Calu3 (cell line): Measurements from ENCODE around the gene TEKT5. TPM values are rescaled to one million over a fixed set of nuclear protein-coding genes. Genes with fewer than 3 reads are reported as not detected.
"Not testable (repeated sequence)": the region's sequence is repeated elsewhere in the genome, so short reads cannot be mapped to it uniquely, and the experiment has no call there.

Source experiments
- BruUV-seq: library from RNA; stranded (reverse); fragments of 400-500 nt; replicated peaks from 2 replicates; lab custom pipeline; 2021; lab: Mats Ljungman, UMichigan
- CTCF ChIA-PET: fragments of 300-600 bp; sonication (Branson Sonifier 250); formaldehyde crosslinking; loops from one replicate; lab custom pipeline; 2022; ENCODE audit warnings: antibody characterized with exemption; lab: Charles Lee
- DNase-seq: peaks from one replicate; pipeline ENCODE4 v3.0.0; 2022
- H3K27ac Mint-ChIP-seq: one replicate; pipeline ENCODE4 v1.8.0; 2022; ENCODE audit warnings: mixed read lengths; ENCODE audit not compliant: unreplicated experiment
- H3K27me3 Mint-ChIP-seq: one replicate; pipeline ENCODE4 v1.8.0; 2022; ENCODE audit warnings: mixed read lengths; ENCODE audit not compliant: unreplicated experiment
- H3K36me3 Mint-ChIP-seq: one replicate; pipeline ENCODE4 v1.8.0; 2022; ENCODE audit warnings: mild to moderate bottlenecking, moderate library complexity, mixed read lengths; ENCODE audit not compliant: insufficient read depth, unreplicated experiment
- H3K4me1 Mint-ChIP-seq: one replicate; pipeline ENCODE4 v1.8.0; 2022; ENCODE audit warnings: mild to moderate bottlenecking, low read depth, mixed read lengths; ENCODE audit not compliant: unreplicated experiment
- H3K4me3 Mint-ChIP-seq: one replicate; pipeline ENCODE4 v1.8.0; 2022; ENCODE audit warnings: mild to moderate bottlenecking, low read depth, moderate library complexity, mixed read lengths; ENCODE audit not compliant: unreplicated experiment
- H3K9me3 Mint-ChIP-seq: one replicate; pipeline ENCODE4 v1.8.0; 2022; ENCODE audit warnings: low read depth, mixed read lengths; ENCODE audit not compliant: unreplicated experiment
- CTCF ChIP-seq: fragments of 200-600 bp; IDR thresholded peaks from one replicate; pipeline ENCODE4 v1.8.0; 2022; ENCODE audit warnings: antibody characterized with exemption; ENCODE audit not compliant: unreplicated experiment
- intact Hi-C: fragments of 100-400 bp; cut with micrococcal nuclease; formaldehyde crosslinking; loops from one replicate; pipeline ENCODE4 v1.10.0; 2022; ENCODE audit not compliant: unreplicated experiment
- total RNA-seq: library from RNA; stranded (reverse); gene quantifications from 2 replicates; pipeline ENCODE4 v1.2.3, GENCODE V29; 2022

Gene TEKT5
- total RNA-seq, 1 experiment from 2014 or later: not detected

- Mint-ChIP-seq H3K36me3 (no peaks in the 10 kb centered on the region), H3K9me3 (no peaks in the 10 kb centered on the region), H3K4me3 (no peak overlapping the region), H3K4me1 (peaks cover 4% of the 10 kb centered on the region), H3K27me3 (peaks cover 31% of the 10 kb centered on the region), H3K27ac (no peak overlapping the region)
- intact Hi-C loops: no loop called here
- no TSS peak for BruUV-seq
- DNase-seq: no peak
- CTCF ChIA-PET: interaction anchor here (0.6 kb wide), 1 partner anchor 105 kb away, joined by 3 read pairs; no protein-coding TSS in a partner anchor
- TF ChIP-seq CTCF: no peak
Observed at GRCh38 chr16:10683170-10683569, 11.6 kb downstream of the TEKT5 start.

GRCh38 chr16:10682604-10683003, 12.1 kb downstream of the TEKT5 start:
- CTCF ChIA-PET: interaction anchor here (0.6 kb wide), 1 partner anchor 104 kb away, joined by 3 read pairs; no protein-coding TSS in a partner anchor
- Mint-ChIP-seq H3K4me1 (no peaks in the 10 kb centered on the region), H3K36me3 (no peaks in the 10 kb centered on the region), H3K4me3 (no peak overlapping the region), H3K9me3 (no peaks in the 10 kb centered on the region), H3K27ac (no peak overlapping the region), H3K27me3 (peaks cover 36% of the 10 kb centered on the region)
- no peak for DNase-seq
- intact Hi-C loops: no loop called here
- no peak for TF ChIP-seq CTCF
- no TSS peak for BruUV-seq

GRCh38 chr16:10681310-10682308, 13.1 kb downstream of the TEKT5 start:
- H3K9me3 Mint-ChIP-seq: no peaks in the 10 kb centered on the region
- no peaks in the 10 kb centered on the region for H3K4me1 Mint-ChIP-seq
- no TSS peak for BruUV-seq
- H3K4me3 Mint-ChIP-seq: no peak overlapping the region
- TF ChIP-seq CTCF: no peak
- CTCF ChIA-PET: interaction anchor here (0.6 to 0.9 kb wide), 3 partner anchors 30 to 1089 kb away, joined by 3 to 5 read pairs (median 3); no protein-coding TSS in a partner anchor
- peaks cover 46% of the 10 kb centered on the region for H3K27me3 Mint-ChIP-seq
- DNase-seq: no peak
- H3K36me3 Mint-ChIP-seq: no peaks in the 10 kb centered on the region
- H3K27ac Mint-ChIP-seq: no peak overlapping the region
- intact Hi-C loops: no loop called here

DNA sequence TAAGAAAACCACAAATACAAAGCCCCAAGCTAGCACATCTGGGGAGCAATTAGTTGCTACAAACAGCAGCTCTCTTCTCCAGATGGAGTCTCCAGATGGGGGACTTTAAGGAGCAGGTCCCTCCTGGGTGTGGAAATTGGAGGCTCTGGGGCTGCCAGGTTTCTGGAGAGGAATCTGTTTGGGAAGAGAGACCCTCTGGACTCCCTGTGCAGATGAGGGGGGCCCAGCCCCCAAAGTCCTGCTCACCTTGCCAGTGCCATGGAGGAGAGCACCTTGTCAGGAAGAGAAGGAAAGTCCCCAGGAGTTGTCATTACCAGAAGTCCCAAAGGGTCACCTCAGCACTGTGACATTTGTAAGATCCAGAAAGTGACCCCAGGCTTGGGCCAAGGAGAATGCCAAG, 14.8 kb downstream of the TEKT5 start:
- CTCF ChIA-PET: no interaction called here
- no peak for TF ChIP-seq CTCF
- Mint-ChIP-seq H3K27ac (no peak overlapping the region), H3K27me3 (peaks cover 46% of the 10 kb centered on the region), H3K9me3 (no peaks in the 10 kb centered on the region), H3K36me3 (no peaks in the 10 kb centered on the region), H3K4me1 (no peaks in the 10 kb centered on the region), H3K4me3 (no peak overlapping the region)
- BruUV-seq: no TSS peak
- DNase-seq: no peak
- intact Hi-C loops: no loop called here

DNA sequence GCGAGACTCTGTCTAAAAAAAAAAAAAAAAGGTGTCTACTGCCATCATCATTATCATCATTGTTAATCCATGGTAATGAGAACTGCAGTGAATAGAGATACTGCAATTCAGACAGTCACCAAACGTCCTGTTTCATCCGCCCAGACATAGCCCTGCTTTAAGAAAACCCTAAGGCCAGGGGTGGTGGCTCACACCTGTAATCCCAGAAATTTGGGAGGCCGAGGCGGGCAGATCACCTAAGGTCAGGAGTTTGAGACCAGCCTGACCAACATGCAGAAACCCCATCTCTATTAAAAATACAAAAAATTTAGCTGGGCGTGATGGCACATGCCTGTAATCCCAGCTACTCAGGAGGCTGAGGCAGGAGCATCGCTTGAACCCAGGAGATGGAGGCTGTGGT, 15.3 kb downstream of the TEKT5 start:
- H3K4me3 Mint-ChIP-seq, H3K27ac Mint-ChIP-seq, DNase-seq, H3K36me3 Mint-ChIP-seq, H3K9me3 Mint-ChIP-seq, intact Hi-C loops, BruUV-seq, H3K4me1 Mint-ChIP-seq: not testable (repeated sequence)
- H3K27me3 Mint-ChIP-seq: peaks cover 44% of the 10 kb centered on the region
- CTCF ChIA-PET: interaction anchor here (1.0 kb wide), 1 partner anchor 9 kb away, joined by 4 read pairs; no protein-coding TSS in a partner anchor
